Uterus (tissue), 4 donors: ENCODE results near the gene ARL10. TPM values are rescaled to one million over a fixed set of nuclear protein-coding genes. Genes with fewer than 3 reads are reported as not detected.
A peak's percentile ranks its signal among the peaks of the same experiment; 100 is the strongest.

Experiments used
- DNase-seq, 2 donors: peaks; one replicate each; pipeline ENCODE4 v3.0.0-alpha.2; 2019 to 2020
- H3K27ac ChIP-seq, 2 donors: fragments of 200-600 bp; sonication (generic); 1 replicate in 1 of 2; 2 replicates in 1 of 2; pipeline ENCODE4 v1.5.1; 2016 to 2018
- H3K27me3 ChIP-seq, 2 donors: fragments of 200-600 bp; sonication (generic); one replicate each; pipeline ENCODE4 v1.5.1; 2018 to 2019; ENCODE audit warnings: control low read depth in 1 of 2
- H3K36me3 ChIP-seq, 2 donors: fragments of 200-600 bp; sonication (generic); one replicate each; pipeline ENCODE4 v1.5.1; 2019; ENCODE audit warnings: control low read depth in 1 of 2
- H3K4me1 ChIP-seq, 2 donors: fragments of 200-600 bp; sonication (generic); one replicate each; pipeline ENCODE4 v1.5.1; 2018 to 2019; ENCODE audit warnings: control low read depth in 1 of 2
- H3K4me3 ChIP-seq, 2 donors: fragments of 200-600 bp; sonication (generic); 1 replicate in 1 of 2; 2 replicates in 1 of 2; pipeline ENCODE4 v1.5.1; 2018 to 2019; ENCODE audit warnings: mild to moderate bottlenecking in 1 of 2
- H3K9me3 ChIP-seq, 2 donors: fragments of 200-600 bp; sonication (generic); one replicate each; pipeline ENCODE4 v1.5.1; 2019; ENCODE audit warnings: control low read depth in 1 of 2
- POLR2A ChIP-seq, 2 donors: fragments of 450-650 bp; IDR thresholded peaks; one replicate each; pipeline ENCODE4 v1.6.1; 2016; ENCODE audit warnings: antibody characterized with exemption in 2 of 2, mild to moderate bottlenecking in 1 of 2, moderate library complexity in 1 of 2
- intact Hi-C: fragments of 100-400 bp; cut with DNase I; formaldehyde crosslinking; loops from one replicate; pipeline ENCODE4 v1.15.1; 2023; ENCODE audit warnings: low total_unique reads
- total RNA-seq, 4 donors: library from RNA; depleted of rRNA in 3 of 4; stranded (reverse); fragments of >200 nt in 3 of 4; gene quantifications; one replicate each; pipeline versions ENCODE4 v1.1.0 to v1.2.4, GENCODE V29; 2014 to 2023
- TF ChIP-seq, protein P1 (sequence below), 4 experiments: fragments of 200-600 bp in 2 of 4; fragments of 450-650 bp in 2 of 4; sonication (generic) in 2 of 4; IDR thresholded peaks; one replicate each; pipeline ENCODE4 v1.5.1; 2016 to 2019; ENCODE audit warnings: antibody characterized with exemption in 4 of 4, mild to moderate bottlenecking in 2 of 4, moderate library complexity in 1 of 4
- donor health status: DM: yes; HTN: yes; CAD: no.

The ARL10 gene
- total RNA-seq, 4 donors from 2014 or later = 4.1 to 21.2 (median 9.6) TPM

DNA sequence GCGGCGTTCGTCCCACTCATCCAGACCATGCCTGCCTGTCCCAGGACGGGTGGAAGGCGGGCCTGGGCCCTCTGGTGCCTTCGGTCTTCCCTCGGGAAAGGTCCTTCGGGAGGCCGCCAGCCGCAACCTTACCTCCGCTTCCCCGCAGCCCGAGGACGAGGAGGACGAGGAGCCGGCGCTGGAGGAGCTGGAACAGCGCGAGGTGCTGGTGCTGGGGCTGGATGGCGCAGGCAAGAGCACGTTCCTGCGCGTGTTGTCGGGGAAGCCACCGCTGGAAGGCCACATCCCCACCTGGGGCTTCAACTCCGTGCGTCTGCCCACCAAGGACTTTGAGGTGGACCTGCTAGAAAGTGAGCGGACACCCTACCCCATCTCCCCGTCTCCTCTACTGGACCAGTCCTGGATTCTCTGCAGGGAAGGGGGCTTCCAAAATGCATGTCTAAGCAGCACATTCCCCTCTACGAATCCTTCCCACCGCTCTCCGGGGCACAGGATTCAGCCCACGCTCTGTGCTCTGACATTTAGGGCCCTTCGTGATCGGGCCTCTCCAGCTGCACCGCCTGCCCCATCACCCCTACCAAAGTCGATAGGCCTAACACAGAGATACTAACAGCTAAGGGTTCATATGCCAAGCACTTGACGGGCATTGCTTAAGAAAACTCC is 1.1 kb downstream of the ARL10 start:
- no peaks in the 10 kb centered on the region for H3K27me3 ChIP-seq
- intact Hi-C loops = no loop called here
- TF ChIP-seq POLR2A (IDR thresholded peaks at IDR 0.05) = no peak
- TF ChIP-seq, protein P1, sequence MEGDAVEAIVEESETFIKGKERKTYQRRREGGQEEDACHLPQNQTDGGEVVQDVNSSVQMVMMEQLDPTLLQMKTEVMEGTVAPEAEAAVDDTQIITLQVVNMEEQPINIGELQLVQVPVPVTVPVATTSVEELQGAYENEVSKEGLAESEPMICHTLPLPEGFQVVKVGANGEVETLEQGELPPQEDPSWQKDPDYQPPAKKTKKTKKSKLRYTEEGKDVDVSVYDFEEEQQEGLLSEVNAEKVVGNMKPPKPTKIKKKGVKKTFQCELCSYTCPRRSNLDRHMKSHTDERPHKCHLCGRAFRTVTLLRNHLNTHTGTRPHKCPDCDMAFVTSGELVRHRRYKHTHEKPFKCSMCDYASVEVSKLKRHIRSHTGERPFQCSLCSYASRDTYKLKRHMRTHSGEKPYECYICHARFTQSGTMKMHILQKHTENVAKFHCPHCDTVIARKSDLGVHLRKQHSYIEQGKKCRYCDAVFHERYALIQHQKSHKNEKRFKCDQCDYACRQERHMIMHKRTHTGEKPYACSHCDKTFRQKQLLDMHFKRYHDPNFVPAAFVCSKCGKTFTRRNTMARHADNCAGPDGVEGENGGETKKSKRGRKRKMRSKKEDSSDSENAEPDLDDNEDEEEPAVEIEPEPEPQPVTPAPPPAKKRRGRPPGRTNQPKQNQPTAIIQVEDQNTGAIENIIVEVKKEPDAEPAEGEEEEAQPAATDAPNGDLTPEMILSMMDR (IDR thresholded peaks at IDR 0.05) = no peak
- no peaks in the 10 kb centered on the region for H3K9me3 ChIP-seq
- H3K4me3 ChIP-seq = peak overlapping the region; percentile 34 to 70
- H3K4me1 ChIP-seq = no peaks in the 10 kb centered on the region
- no peak for DNase-seq
- peak overlapping the region; percentile 44 to 76 for H3K27ac ChIP-seq
- no peaks in the 10 kb centered on the region for H3K36me3 ChIP-seq

DNA sequence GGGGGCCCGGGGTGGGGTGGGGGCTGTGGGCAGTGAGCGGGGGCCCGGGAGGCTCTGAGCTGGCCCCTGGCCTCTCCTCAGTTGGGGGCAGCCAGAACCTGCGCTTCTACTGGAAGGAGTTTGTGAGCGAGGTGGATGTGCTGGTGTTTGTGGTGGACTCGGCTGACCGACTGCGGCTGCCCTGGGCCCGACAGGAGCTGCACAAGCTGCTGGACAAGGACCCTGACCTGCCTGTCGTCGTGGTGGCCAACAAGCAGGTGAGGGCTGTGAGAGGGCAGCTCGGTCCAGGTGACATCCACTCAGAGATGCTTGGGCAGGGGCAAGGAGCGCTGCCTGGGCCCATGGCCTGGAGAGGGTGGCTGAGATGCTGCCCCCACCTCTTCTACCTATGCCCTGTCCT is 3.4 kb downstream of the ARL10 start:
- DNase-seq = no peak
- H3K4me3 ChIP-seq = no peak overlapping the region
- H3K4me1 ChIP-seq = no peaks in the 10 kb centered on the region
- intact Hi-C loops = no loop called here
- TF ChIP-seq, protein P1 (IDR thresholded peaks at IDR 0.05) = no peak
- no peak for TF ChIP-seq POLR2A (IDR thresholded peaks at IDR 0.05)
- H3K36me3 ChIP-seq = no peaks in the 10 kb centered on the region
- H3K27ac ChIP-seq = no peak overlapping the region
- no peaks in the 10 kb centered on the region for H3K9me3 ChIP-seq
- no peaks in the 10 kb centered on the region for H3K27me3 ChIP-seq

DNA sequence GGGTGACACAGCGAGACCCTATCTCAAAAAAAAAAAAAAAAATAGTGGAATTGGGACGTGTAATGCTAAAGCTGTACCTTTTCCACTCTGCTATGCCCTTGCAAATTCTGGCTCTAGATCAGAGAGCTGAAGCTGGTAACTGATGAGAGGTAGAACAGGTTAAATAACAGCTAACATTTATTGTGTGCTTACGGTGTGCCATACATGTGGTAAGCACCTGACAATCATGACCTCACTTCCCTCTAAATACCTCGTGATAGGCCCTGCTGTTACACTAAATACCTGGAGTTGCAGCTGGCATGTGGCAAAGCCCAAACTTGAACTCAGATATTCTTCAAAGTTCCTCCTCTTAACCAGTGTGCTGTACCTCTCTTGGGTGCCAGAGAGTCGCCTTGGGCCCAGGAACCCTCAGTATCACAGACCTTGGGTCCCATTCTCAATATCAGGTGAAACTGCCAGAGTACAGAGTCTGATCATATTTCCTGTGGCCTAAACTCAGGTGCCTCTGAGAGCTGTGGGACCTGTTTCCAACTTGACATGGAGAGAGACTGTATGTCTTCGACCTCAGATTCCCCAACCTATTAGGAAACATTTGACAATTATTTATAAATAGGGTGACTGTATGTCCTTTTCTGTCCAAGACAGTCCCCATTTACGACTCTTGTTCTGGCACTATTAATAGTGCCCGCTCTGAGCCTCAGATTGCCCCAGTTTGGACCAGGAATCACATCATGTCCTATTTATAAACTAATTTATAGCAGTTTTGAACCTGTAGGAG is 4.8 kb downstream of the ARL10 start:
- no peaks in the 10 kb centered on the region for H3K27me3 ChIP-seq
- intact Hi-C loops = no loop called here
- TF ChIP-seq POLR2A (IDR thresholded peaks at IDR 0.05) = no peak
- TF ChIP-seq, protein P1 (IDR thresholded peaks at IDR 0.05) = no peak
- H3K27ac ChIP-seq = no peak overlapping the region
- H3K36me3 ChIP-seq = no peaks in the 10 kb centered on the region
- H3K9me3 ChIP-seq = no peaks in the 10 kb centered on the region
- H3K4me3 ChIP-seq = no peak overlapping the region
- DNase-seq = no peak
- no peaks in the 10 kb centered on the region for H3K4me1 ChIP-seq

DNA sequence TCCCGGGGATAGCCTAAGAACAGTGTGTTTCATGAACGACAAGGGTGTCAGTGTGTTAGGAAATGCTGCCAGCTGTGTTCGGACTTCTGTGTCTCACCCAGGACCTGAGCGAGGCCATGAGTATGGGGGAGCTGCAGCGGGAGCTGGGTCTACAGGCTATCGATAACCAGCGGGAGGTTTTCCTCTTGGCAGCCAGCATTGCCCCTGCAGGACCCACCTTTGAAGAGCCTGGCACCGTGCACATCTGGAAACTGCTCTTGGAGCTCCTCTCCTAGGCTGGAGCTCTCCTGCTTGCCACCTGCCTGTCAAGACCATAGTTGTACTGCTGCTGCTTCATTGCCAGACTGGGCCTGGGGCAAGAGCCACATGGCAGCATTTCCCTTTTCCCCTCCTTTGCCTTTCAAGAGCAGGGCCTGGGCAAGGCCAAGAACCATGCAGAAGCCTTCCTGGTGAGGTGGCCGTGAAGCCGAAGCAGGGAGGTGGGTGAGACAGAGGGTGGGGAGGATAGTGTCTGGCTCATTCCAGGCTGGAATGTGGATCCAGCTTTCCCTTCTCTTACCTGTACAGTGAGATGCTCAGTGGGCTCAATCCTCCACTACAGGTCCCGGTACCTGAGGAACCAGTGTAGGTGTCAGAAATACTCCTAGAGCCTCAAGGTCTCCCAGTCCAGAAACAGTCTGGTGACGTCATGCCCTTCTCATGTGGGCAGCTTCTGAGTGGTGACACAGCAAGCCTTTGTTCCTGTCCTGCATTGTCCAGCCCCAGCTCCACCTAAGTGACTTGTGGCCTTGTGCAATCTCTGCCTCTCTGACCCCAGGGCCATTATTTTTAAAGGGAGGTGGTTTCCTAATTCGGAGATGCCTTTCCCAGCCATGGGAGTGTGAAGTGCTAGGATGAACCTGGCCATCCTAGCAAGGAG is 6.6 kb downstream of the ARL10 start:
- no peaks in the 10 kb centered on the region for H3K4me1 ChIP-seq
- H3K4me3 ChIP-seq = no peak overlapping the region
- no peak for DNase-seq
- no peaks in the 10 kb centered on the region for H3K36me3 ChIP-seq
- intact Hi-C loops = no loop called here
- H3K27ac ChIP-seq = no peak overlapping the region
- no peaks in the 10 kb centered on the region for H3K9me3 ChIP-seq
- TF ChIP-seq POLR2A (IDR thresholded peaks at IDR 0.05) = no peak
- TF ChIP-seq, protein P1 (IDR thresholded peaks at IDR 0.05) = no peak
- no peaks in the 10 kb centered on the region for H3K27me3 ChIP-seq
